HL-60 (cell line): Measurements from ENCODE around the gene RFFL.
A peak's percentile ranks its signal among the peaks of the same experiment; 100 is the strongest.
"Not testable (repeated sequence)": the region's sequence is repeated elsewhere in the genome, so short reads cannot be mapped to it uniquely, and the experiment has no call there.

Experiments
- DNase-seq, 2 experiments: peaks; one replicate each; pipeline ENCODE4 v3.0.0-alpha.2; 2010 to 2020; ENCODE audit warnings: low read depth in 1 of 2, low spot score in 1 of 2
- H3K27ac ChIP-seq: fragments of 250-450 bp; sonication (Bioruptor Pico); replicated peaks from 2 replicates; pipeline ENCODE4 v1.5.1; 2020; ENCODE audit warnings: mild to moderate bottlenecking, moderate library complexity
- H3K27me3 ChIP-seq: fragments of 250-450 bp; sonication (Bioruptor Pico); 2 replicates; pipeline ENCODE4 v1.5.1; 2021; ENCODE audit warnings: mild to moderate bottlenecking, moderate library complexity; ENCODE audit not compliant: insufficient read depth, poor library complexity, severe bottlenecking
- H3K4me3 ChIP-seq: replicated peaks from 2 replicates; pipeline ENCODE4 v1.5.1; 2011; ENCODE audit warnings: mild to moderate bottlenecking, control low read depth, low read length; ENCODE audit not compliant: insufficient read depth
- GABPA ChIP-seq: IDR thresholded peaks from 2 replicates; pipeline ENCODE4 v1.6.1; 2012; ENCODE audit warnings: low read depth
- POLR2AphosphoS5 ChIP-seq: IDR thresholded peaks from 2 replicates; pipeline ENCODE4 v1.6.1; 2012; ENCODE audit warnings: low read depth
- REST ChIP-seq: IDR thresholded peaks from 2 replicates; pipeline ENCODE4 v1.6.1; 2012; ENCODE audit warnings: low read depth; ENCODE audit not compliant: insufficient replicate concordance
- SPI1 ChIP-seq: IDR thresholded peaks from 2 replicates; pipeline ENCODE4 v1.6.1; 2012; ENCODE audit warnings: low read depth, mild to moderate bottlenecking, borderline replicate concordance
- TF ChIP-seq, protein P1 (sequence below): IDR thresholded peaks from one replicate; pipeline ENCODE4 v1.5.1; 2011; ENCODE audit warnings: low read length, control low read depth, inconsistent platforms; ENCODE audit not compliant: insufficient read depth

RFFL gene

DNA sequence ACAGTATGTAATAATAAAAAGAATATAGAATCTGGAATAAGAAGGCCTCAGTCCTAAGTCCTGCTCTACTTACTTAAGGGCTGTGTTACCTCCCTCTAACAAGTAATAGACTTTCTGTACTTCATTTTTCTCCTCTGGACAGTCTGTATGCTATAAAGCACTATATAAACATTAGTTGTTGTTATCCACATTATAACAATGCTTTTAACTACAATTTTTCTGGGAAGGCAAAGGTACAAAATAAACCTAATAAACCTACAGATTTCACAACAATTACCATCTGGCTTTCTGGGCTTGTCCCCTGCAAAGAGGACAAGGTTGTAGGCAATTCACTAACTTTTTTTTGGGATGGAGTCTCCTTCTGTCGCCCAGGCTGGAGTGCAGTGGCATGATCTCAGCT lies 32.7 kb downstream of the RFFL start:
- Histone ChIP-seq H3K4me3 (no peak overlapping the region), H3K27me3 (no peaks in the 10 kb centered on the region), H3K27ac (no peak overlapping the region)
- TF ChIP-seq, protein P1, sequence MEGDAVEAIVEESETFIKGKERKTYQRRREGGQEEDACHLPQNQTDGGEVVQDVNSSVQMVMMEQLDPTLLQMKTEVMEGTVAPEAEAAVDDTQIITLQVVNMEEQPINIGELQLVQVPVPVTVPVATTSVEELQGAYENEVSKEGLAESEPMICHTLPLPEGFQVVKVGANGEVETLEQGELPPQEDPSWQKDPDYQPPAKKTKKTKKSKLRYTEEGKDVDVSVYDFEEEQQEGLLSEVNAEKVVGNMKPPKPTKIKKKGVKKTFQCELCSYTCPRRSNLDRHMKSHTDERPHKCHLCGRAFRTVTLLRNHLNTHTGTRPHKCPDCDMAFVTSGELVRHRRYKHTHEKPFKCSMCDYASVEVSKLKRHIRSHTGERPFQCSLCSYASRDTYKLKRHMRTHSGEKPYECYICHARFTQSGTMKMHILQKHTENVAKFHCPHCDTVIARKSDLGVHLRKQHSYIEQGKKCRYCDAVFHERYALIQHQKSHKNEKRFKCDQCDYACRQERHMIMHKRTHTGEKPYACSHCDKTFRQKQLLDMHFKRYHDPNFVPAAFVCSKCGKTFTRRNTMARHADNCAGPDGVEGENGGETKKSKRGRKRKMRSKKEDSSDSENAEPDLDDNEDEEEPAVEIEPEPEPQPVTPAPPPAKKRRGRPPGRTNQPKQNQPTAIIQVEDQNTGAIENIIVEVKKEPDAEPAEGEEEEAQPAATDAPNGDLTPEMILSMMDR, result no peak
- TF ChIP-seq GABPA, result no peak
- no peak for TF ChIP-seq REST
- no peak for TF ChIP-seq SPI1
- TF ChIP-seq POLR2AphosphoS5, result no peak
- no peak for DNase-seq

DNA sequence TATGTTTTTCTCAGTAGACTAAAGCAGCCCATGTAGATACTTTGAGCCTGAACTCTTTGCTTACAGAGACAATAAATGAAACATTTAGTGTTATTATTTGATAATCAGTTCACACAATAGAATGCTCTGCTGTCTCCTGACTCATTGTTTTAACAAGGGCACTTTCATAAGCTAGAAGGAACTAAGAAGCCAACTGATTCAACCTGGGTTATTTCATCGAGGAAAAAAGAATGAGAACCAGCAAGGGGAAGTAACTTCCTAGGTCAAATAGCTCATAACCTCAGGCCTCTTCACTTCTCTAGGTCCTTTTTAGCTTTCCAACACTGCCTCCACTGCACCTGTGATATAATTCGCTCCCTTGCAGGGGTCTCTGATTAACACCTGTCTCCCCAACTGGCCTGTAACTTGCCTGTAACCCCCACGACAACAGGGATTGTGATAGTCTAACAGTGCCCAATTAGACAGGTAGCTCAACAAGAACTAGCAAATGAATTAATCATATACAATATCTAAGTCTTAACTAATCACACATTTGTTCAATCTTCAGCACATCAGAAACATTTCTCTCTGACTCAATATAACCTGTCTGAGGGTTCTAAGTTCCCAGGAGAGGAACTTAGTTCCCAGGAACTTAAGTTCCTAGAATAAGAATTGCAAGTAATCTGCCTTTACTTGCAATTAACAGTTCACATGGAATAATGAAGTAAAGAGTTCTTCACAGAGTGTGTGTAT lies 34.8 kb downstream of the RFFL start:
- TF ChIP-seq GABPA (no peak), REST (no peak), POLR2AphosphoS5 (no peak), SPI1 (no peak)
- TF ChIP-seq, protein P1, result no peak
- peak in 1 of 2 experiments; percentile 36 for DNase-seq
- peak overlapping the region; percentile 14 for H3K27ac ChIP-seq
- no peaks in the 10 kb centered on the region for H3K27me3 ChIP-seq
- H3K4me3 ChIP-seq, result no peak overlapping the region

DNA sequence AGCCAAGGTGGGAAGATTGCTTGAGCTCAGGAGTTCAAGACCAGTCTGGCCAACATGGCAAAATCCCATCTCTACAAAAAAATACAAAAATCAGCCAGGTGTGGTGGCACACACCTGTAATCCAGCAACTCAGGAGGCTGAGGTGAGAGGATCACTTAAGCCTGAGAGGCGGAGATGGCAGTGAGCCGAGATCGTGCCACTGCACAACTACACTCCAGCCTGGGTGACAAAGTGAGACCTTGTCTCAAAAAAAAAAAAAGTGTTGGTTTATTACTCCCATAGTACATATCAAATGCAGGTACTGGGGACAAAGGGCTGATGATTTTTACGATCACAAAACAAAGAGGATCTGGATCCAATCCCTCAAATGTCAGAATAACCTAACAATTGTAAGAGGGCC lies 35.4 kb downstream of the RFFL start:
- not testable (repeated sequence) for H3K27me3 ChIP-seq, H3K4me3 ChIP-seq, DNase-seq
- peak overlapping the region; percentile 14; the same call in 1 of the 2 replicates for H3K27ac ChIP-seq

DNA sequence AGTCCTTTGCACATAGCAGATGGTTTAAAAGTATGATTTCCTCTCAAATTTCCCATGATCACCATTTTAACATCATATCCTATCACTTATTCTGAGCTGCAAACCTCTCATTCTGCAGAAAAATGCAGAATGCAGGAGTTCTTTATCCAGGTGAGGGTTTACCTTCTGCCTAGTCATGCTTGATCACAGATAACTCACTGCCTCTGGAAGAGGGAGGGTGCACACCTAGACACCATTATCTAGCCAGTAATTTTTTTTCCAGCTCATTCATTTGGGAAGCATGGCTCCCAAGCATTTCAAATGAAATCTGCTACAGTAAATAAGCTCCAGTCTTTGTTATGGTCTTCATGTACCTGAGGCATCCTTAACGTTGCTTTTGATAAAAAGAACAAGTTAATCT lies 38.0 kb downstream of the RFFL start:
- TF ChIP-seq, protein P1, result no peak
- TF ChIP-seq GABPA (no peak), REST (no peak), SPI1 (no peak)
- no peak overlapping the region for H3K4me3 ChIP-seq
- DNase-seq, result no peak
- no peak overlapping the region for H3K27ac ChIP-seq
- H3K27me3 ChIP-seq, result no peaks in the 10 kb centered on the region
